Endothelial cell of umbilical vein (primary cell): ENCODE measurements around the gene TJP1. TPM values are rescaled to one million over a fixed set of nuclear protein-coding genes. Genes with fewer than 3 reads are reported as not detected.

Experiments used
- BruUV-seq: library from RNA; stranded (reverse); fragments of 400-500 nt; replicated peaks from 2 replicates; lab custom pipeline; 2021; lab: Mats Ljungman, UMichigan
- CTCF ChIA-PET: fragments of 300-600, 350-600 bp; sonication (Branson Sonifier 250); formaldehyde crosslinking; loops from one replicate; lab custom pipeline; 2021; ENCODE audit warnings: antibody characterized with exemption, inconsistent platforms; lab: Charles Lee
- POLR2A ChIA-PET: fragments of 300-600, 350-600 bp; sonication (Branson Sonifier 250); formaldehyde crosslinking; loops from one replicate; lab custom pipeline; 2021; ENCODE audit warnings: antibody characterized with exemption, inconsistent platforms; lab: Charles Lee
- DNase-seq: peaks from one replicate; pipeline ENCODE4 v3.0.0-alpha.2; 2011; ENCODE audit warnings: low read depth, low spot score
- FAIRE-seq: peaks from 2 replicates; lab custom pipeline; 2011; peaks lifted over from hg19 to GRCh38; lab: Jason Lieb, UNC
- H2AFZ ChIP-seq: 2 replicates; pipeline ENCODE4 v1.6.0; 2012; ENCODE audit warnings: low read depth, low read length, control low read depth, inconsistent platforms
- H3K27ac ChIP-seq: 2 replicates; pipeline ENCODE4 v1.5.1; 2011; ENCODE audit warnings: low read depth, mild to moderate bottlenecking, control low read depth, low read length, moderate library complexity; ENCODE audit not compliant: insufficient read depth
- H3K27me3 ChIP-seq, 2 experiments: 2 replicates each; pipeline versions ENCODE4 v1.6.0 to v1.6.1; 2011; ENCODE audit warnings: low read length in 2 of 2, mixed read lengths in 1 of 2; ENCODE audit not compliant: control insufficient read depth in 2 of 2, insufficient read depth in 2 of 2
- H3K36me3 ChIP-seq, 2 experiments: 2 replicates in 1 of 2; 3 replicates in 1 of 2; pipeline ENCODE4 v1.5.1; 2011; ENCODE audit warnings: low read length in 2 of 2, mild to moderate bottlenecking in 1 of 2, moderate library complexity in 1 of 2; ENCODE audit not compliant: control insufficient read depth in 2 of 2, insufficient read depth in 2 of 2; ENCODE audit errors: extremely low read depth in 1 of 2
- H3K4me1 ChIP-seq: 3 replicates; pipeline ENCODE4 v1.5.1; 2011; ENCODE audit warnings: mild to moderate bottlenecking, low read length; ENCODE audit not compliant: control insufficient read depth, insufficient read depth; ENCODE audit errors: extremely low read depth
- H3K4me2 ChIP-seq: 2 replicates; pipeline ENCODE4 v1.6.1; 2011; ENCODE audit warnings: low read length, control low read depth, mixed read lengths; ENCODE audit not compliant: insufficient read depth
- H3K4me3 ChIP-seq, 3 experiments: fragments of 200-600 bp in 1 of 3; sonication (generic), shearing (Covaris generic) in 1 of 3; replicated peaks in 1 of 3; 2 replicates each; pipeline ENCODE4 v1.5.1; 2011 to 2016; ENCODE audit warnings: control low read depth in 3 of 3, low read length in 3 of 3, mild to moderate bottlenecking in 2 of 3, inconsistent platforms in 1 of 3, low read depth in 1 of 3, moderate library complexity in 1 of 3; ENCODE audit not compliant: insufficient read depth in 1 of 3
- H3K79me2 ChIP-seq: 2 replicates; pipeline ENCODE4 v1.6.0; 2012; ENCODE audit warnings: low read length, inconsistent platforms; ENCODE audit not compliant: control insufficient read depth, insufficient read depth
- H3K9ac ChIP-seq: replicated peaks from 2 replicates; pipeline ENCODE3; 2011; ENCODE audit warnings: low read length, control low read depth; ENCODE audit not compliant: insufficient read depth; ENCODE audit errors: extremely low read depth
- H3K9me1 ChIP-seq: replicated peaks from 3 replicates; pipeline ENCODE4 v1.6.0; 2011; ENCODE audit warnings: mild to moderate bottlenecking, low read length; ENCODE audit not compliant: control insufficient read depth, insufficient read depth; ENCODE audit errors: extremely low read depth
- H3K9me3 ChIP-seq: replicated peaks from 2 replicates; pipeline ENCODE4 v1.5.1; 2012; ENCODE audit warnings: low read length, inconsistent platforms; ENCODE audit not compliant: control insufficient read depth, insufficient read depth
- H4K20me1 ChIP-seq: replicated peaks from 2 replicates; pipeline ENCODE3; 2011; ENCODE audit warnings: mild to moderate bottlenecking, low read length; ENCODE audit not compliant: control insufficient read depth, insufficient read depth; ENCODE audit errors: extremely low read depth
- CTCF ChIP-seq, 2 donors: IDR thresholded peaks; 1 replicate in 1 of 2; 2 replicates in 1 of 2; pipeline ENCODE4 v1.5.1; 2011; ENCODE audit warnings: low read length in 2 of 2, mild to moderate bottlenecking in 2 of 2, moderate library complexity in 2 of 2, control low read depth in 1 of 2, inconsistent platforms in 1 of 2, low read depth in 1 of 2; ENCODE audit not compliant: insufficient read depth in 1 of 2; ENCODE audit errors: extremely low read depth in 1 of 2
- EZH2 ChIP-seq: IDR thresholded peaks from 2 replicates; pipeline ENCODE4 v1.6.1; 2012; ENCODE audit warnings: borderline replicate concordance, low read depth, mild to moderate bottlenecking, moderate library complexity, low read length, inconsistent platforms; ENCODE audit not compliant: severe bottlenecking
- FOS ChIP-seq: IDR thresholded peaks from 2 replicates; pipeline ENCODE4 v1.6.1; 2011; ENCODE audit warnings: mild to moderate bottlenecking, low read length, moderate library complexity, borderline replicate concordance; ENCODE audit not compliant: insufficient read depth
- GATA2 ChIP-seq: IDR thresholded peaks from 2 replicates; pipeline ENCODE4 v1.7.0; 2011; ENCODE audit warnings: low read depth, mild to moderate bottlenecking, moderate library complexity, mixed read lengths, low read length; ENCODE audit not compliant: insufficient read length, insufficient read depth
- JUN ChIP-seq: IDR thresholded peaks from 2 replicates; pipeline ENCODE4 v1.6.1; 2011; ENCODE audit warnings: borderline replicate concordance, low read depth; ENCODE audit not compliant: insufficient read length, insufficient read depth
- MAX ChIP-seq: IDR thresholded peaks from 2 replicates; pipeline ENCODE4 v1.6.1; 2011; ENCODE audit not compliant: insufficient read depth, insufficient read length
- MYC ChIP-seq: IDR thresholded peaks from one replicate; pipeline ENCODE4 v1.6.1; 2011; ENCODE audit warnings: mild to moderate bottlenecking, low read depth, low read length
- POLR2A ChIP-seq: IDR thresholded peaks from 2 replicates; pipeline ENCODE4 v1.6.1; 2012; ENCODE audit warnings: low read depth, mild to moderate bottlenecking, control low read depth, low read length
- POLR2AphosphoS5 ChIP-seq: IDR thresholded peaks from 2 replicates; pipeline ENCODE4 v1.6.1; 2012; ENCODE audit warnings: low read depth, mild to moderate bottlenecking, control low read depth, low read length, moderate library complexity; ENCODE audit not compliant: insufficient read depth
- dilution Hi-C: fragments of 300-500 bp; cut with MboI; formaldehyde crosslinking; loops from one replicate; pipeline ENCODE4 v1.15.0; 2019; ENCODE audit warnings: low sequenced_read_pairs; ENCODE audit not compliant: extremely low pct_ligation_motif_present
- intact Hi-C: fragments of 100-400 bp; cut with micrococcal nuclease; formaldehyde crosslinking; loops from one replicate; pipeline ENCODE4 v1.10.0; 2022
- polyA plus RNA-seq, 4 experiments: library from polyadenylated mRNA; depleted of rRNA in 3 of 4; stranded (reverse) in 3 of 4; unstranded in 1 of 4; fragments of >200 nt; gene quantifications; 2 replicates each; pipeline versions ENCODE4 v1.2.1 to v1.2.3, GENCODE V29; 2011 to 2012; ENCODE audit warnings: missing spikeins in 1 of 4
- total RNA-seq: library from RNA; stranded (reverse); gene quantifications from 2 replicates; pipeline ENCODE4 v1.2.3, GENCODE V29; 2021

Gene TJP1
- total and polyA plus RNA-seq, 2 donors (not counting 3 experiments of a cell fraction or from before 2014, with no cell fraction given) = 45.6 to 128 TPM

- DNase-seq = no peak
- intact Hi-C loops = no loop called here
- dilution Hi-C loops = no loop called here
- Histone ChIP-seq H3K9me1 (no peaks in the 10 kb centered on the region), H3K27me3 (no peaks in the 10 kb centered on the region), H3K4me3 (no peak overlapping the region), H4K20me1 (no peaks in the 10 kb centered on the region), H3K9me3 (no peaks in the 10 kb centered on the region), H3K4me2 (no peak overlapping the region), H3K9ac (no peak overlapping the region), H3K79me2 (no peaks in the 10 kb centered on the region), H2AFZ (no peak overlapping the region), H3K36me3 (no peaks in the 10 kb centered on the region), H3K4me1 (no peaks in the 10 kb centered on the region), H3K27ac (no peak overlapping the region)
- ChIA-PET CTCF (interaction anchor here (1.2 kb wide), 1 partner anchor 144 kb away, joined by 3 read pairs; no protein-coding TSS in a partner anchor), POLR2A (no interaction called here)
- TF ChIP-seq GATA2 (no peak), JUN (no peak), POLR2A (no peak), FOS (no peak), MAX (no peak), CTCF (IDR thresholded peaks at IDR 0.05; ENCODE audit: extremely low read depth in 1 of 2, insufficient read depth in 1 of 2, low read depth in 1 of 2, low read length in 2 of 2) (no peak), POLR2AphosphoS5 (no peak), EZH2 (no peak), MYC (no peak)
- no TSS peak for BruUV-seq
- FAIRE-seq = no peak
Measured at GRCh38 chr15:29849218-29849617, 26.9 kb upstream of the TJP1 start.
